IgD-negative memory B cell (primary cell): ENCODE results near the gene NBAS. TPM values are rescaled to one million over a fixed set of nuclear protein-coding genes. Genes with fewer than 3 reads are reported as not detected.

Experiments
- H3K27ac Mint-ChIP-seq, 3 donors: one replicate each; pipeline ENCODE4 v1.8.0; 2020 to 2022; ENCODE audit warnings: mild to moderate bottlenecking in 3 of 3, mixed read lengths in 3 of 3, moderate library complexity in 1 of 3
- H3K27me3 Mint-ChIP-seq: one replicate; pipeline ENCODE4 v1.8.0; 2021; ENCODE audit warnings: mixed read lengths
- H3K36me3 Mint-ChIP-seq: one replicate; pipeline ENCODE4 v1.8.0; 2020; ENCODE audit warnings: mild to moderate bottlenecking, mixed read lengths
- H3K4me1 Mint-ChIP-seq, 3 donors: one replicate each; pipeline ENCODE4 v1.8.0; 2020 to 2022; ENCODE audit warnings: mixed read lengths in 3 of 3, mild to moderate bottlenecking in 1 of 3
- H3K4me3 Mint-ChIP-seq, 4 donors: one replicate each; pipeline ENCODE4 v1.8.0; 2020 to 2022; ENCODE audit warnings: mild to moderate bottlenecking in 4 of 4, mixed read lengths in 4 of 4, moderate library complexity in 3 of 4
- H3K9me3 Mint-ChIP-seq, 3 donors: one replicate each; pipeline ENCODE4 v1.8.0; 2020 to 2021; ENCODE audit warnings: mixed read lengths in 3 of 3, mild to moderate bottlenecking in 1 of 3
- polyA plus RNA-seq: library from polyadenylated mRNA; unstranded; fragments of 300-500 nt; fragmentation: Illumina TruSeq; gene quantifications from one replicate; pipeline ENCODE4 v1.2.3, GENCODE V29; 2021

Gene NBAS
- polyA plus RNA-seq, 1 donor from 2014 or later = 12.6 TPM

- peaks cover 22 to 25% (median 22%) of the 10 kb centered on the region in 3 donors for H3K4me1 Mint-ChIP-seq
- no peak overlapping the region for H3K4me3 Mint-ChIP-seq
- no peak overlapping the region for H3K27ac Mint-ChIP-seq
- H3K9me3 Mint-ChIP-seq = peaks cover 2 to 8% (median 8%) of the 10 kb centered on the region in 3 donors
- H3K36me3 Mint-ChIP-seq = peaks cover 42% of the 10 kb centered on the region
- H3K27me3 Mint-ChIP-seq = no peaks in the 10 kb centered on the region
Measured at GRCh38 chr2:15315411-15315810, 245.7 kb downstream of the NBAS start.

GRCh38 chr2:15313657-15314056 lies 247.5 kb downstream of the NBAS start:
- no peak overlapping the region for H3K27ac Mint-ChIP-seq
- peaks cover 0 to 4% (median 1%) of the 10 kb centered on the region in 3 donors for H3K9me3 Mint-ChIP-seq
- H3K4me3 Mint-ChIP-seq = no peak overlapping the region
- peaks cover 22 to 25% (median 24%) of the 10 kb centered on the region in 3 donors for H3K4me1 Mint-ChIP-seq
- H3K36me3 Mint-ChIP-seq = peaks cover 31% of the 10 kb centered on the region
- H3K27me3 Mint-ChIP-seq = no peaks in the 10 kb centered on the region

- Mint-ChIP-seq H3K4me1 (peaks cover 22 to 24% (median 22%) of the 10 kb centered on the region in 3 donors), H3K36me3 (peaks cover 24% of the 10 kb centered on the region), H3K27me3 (no peaks in the 10 kb centered on the region), H3K27ac (peak overlapping the region in 1 of 3 donors; percentile 74), H3K4me3 (no peak overlapping the region), H3K9me3 (no peaks in the 10 kb centered on the region)
Measured at GRCh38 chr2:15311926-15312325, 249.2 kb downstream of the NBAS start.

- H3K27ac Mint-ChIP-seq = peak overlapping the region in 1 of 3 donors; percentile 74
- no peak overlapping the region for H3K4me3 Mint-ChIP-seq
- H3K36me3 Mint-ChIP-seq = peaks cover 25% of the 10 kb centered on the region
- no peaks in the 10 kb centered on the region for H3K9me3 Mint-ChIP-seq
- peaks cover 17 to 22% (median 20%) of the 10 kb centered on the region in 3 donors for H3K4me1 Mint-ChIP-seq
- no peaks in the 10 kb centered on the region for H3K27me3 Mint-ChIP-seq
Measured at GRCh38 chr2:15311201-15311907, 249.8 kb downstream of the NBAS start.

GRCh38 chr2:15307526-15307925 lies 253.6 kb downstream of the NBAS start:
- Mint-ChIP-seq H3K27me3 (no peaks in the 10 kb centered on the region), H3K27ac (no peak overlapping the region), H3K9me3 (no peaks in the 10 kb centered on the region), H3K36me3 (peaks cover 29% of the 10 kb centered on the region), H3K4me3 (no peak overlapping the region), H3K4me1 (peaks cover 9 to 12% (median 11%) of the 10 kb centered on the region in 3 donors)

- Mint-ChIP-seq H3K27ac (no peak overlapping the region), H3K36me3 (peaks cover 30% of the 10 kb centered on the region), H3K4me1 (peaks cover 4 to 9% (median 9%) of the 10 kb centered on the region in 3 donors), H3K27me3 (no peaks in the 10 kb centered on the region), H3K4me3 (no peak overlapping the region), H3K9me3 (no peaks in the 10 kb centered on the region)
Measured at GRCh38 chr2:15306706-15307105, 254.4 kb downstream of the NBAS start.

GRCh38 chr2:15303874-15304273 lies 257.3 kb downstream of the NBAS start:
- Mint-ChIP-seq H3K4me1 (peaks cover 0 to 2% (median 0%) of the 10 kb centered on the region in 3 donors), H3K27ac (no peak overlapping the region), H3K27me3 (no peaks in the 10 kb centered on the region), H3K36me3 (peaks cover 35% of the 10 kb centered on the region), H3K4me3 (no peak overlapping the region), H3K9me3 (no peaks in the 10 kb centered on the region)

GRCh38 chr2:15302154-15302553 lies 259.0 kb downstream of the NBAS start:
- Mint-ChIP-seq H3K4me1 (peaks cover 0 to 2% (median 0%) of the 10 kb centered on the region in 3 donors), H3K27ac (no peak overlapping the region), H3K27me3 (no peaks in the 10 kb centered on the region), H3K36me3 (peaks cover 43% of the 10 kb centered on the region), H3K4me3 (no peak overlapping the region), H3K9me3 (no peaks in the 10 kb centered on the region)

GRCh38 chr2:15300624-15301573 lies 260.2 kb downstream of the NBAS start:
- H3K27me3 Mint-ChIP-seq = no peaks in the 10 kb centered on the region
- no peak overlapping the region for H3K4me3 Mint-ChIP-seq
- peaks cover 41% of the 10 kb centered on the region for H3K36me3 Mint-ChIP-seq
- H3K9me3 Mint-ChIP-seq = no peaks in the 10 kb centered on the region
- H3K4me1 Mint-ChIP-seq = peaks cover 0 to 2% (median 0%) of the 10 kb centered on the region in 3 donors
- H3K27ac Mint-ChIP-seq = peak overlapping the region in 1 of 3 donors; percentile 24

- Mint-ChIP-seq H3K27ac (peak overlapping the region in 1 of 3 donors; percentile 24), H3K36me3 (peaks cover 38% of the 10 kb centered on the region), H3K27me3 (no peaks in the 10 kb centered on the region), H3K9me3 (no peaks in the 10 kb centered on the region), H3K4me1 (peaks cover 0 to 2% (median 0%) of the 10 kb centered on the region in 3 donors), H3K4me3 (no peak overlapping the region)
Measured at GRCh38 chr2:15299904-15300520, 261.1 kb downstream of the NBAS start.

GRCh38 chr2:15298770-15299169 lies 262.4 kb downstream of the NBAS start:
- H3K36me3 Mint-ChIP-seq = peaks cover 28% of the 10 kb centered on the region
- no peaks in the 10 kb centered on the region for H3K9me3 Mint-ChIP-seq
- H3K27ac Mint-ChIP-seq = no peak overlapping the region
- H3K27me3 Mint-ChIP-seq = no peaks in the 10 kb centered on the region
- H3K4me1 Mint-ChIP-seq = peaks cover 0 to 2% (median 0%) of the 10 kb centered on the region in 3 donors
- no peak overlapping the region for H3K4me3 Mint-ChIP-seq

GRCh38 chr2:15293262-15293937 lies 267.7 kb downstream of the NBAS start:
- Mint-ChIP-seq H3K27me3 (no peaks in the 10 kb centered on the region), H3K4me1 (no peaks in the 10 kb centered on the region), H3K4me3 (no peak overlapping the region), H3K36me3 (peaks cover 24% of the 10 kb centered on the region), H3K9me3 (no peaks in the 10 kb centered on the region), H3K27ac (peak overlapping the region in 1 of 3 donors; percentile 59)

- no peaks in the 10 kb centered on the region for H3K4me1 Mint-ChIP-seq
- peaks cover 29% of the 10 kb centered on the region for H3K36me3 Mint-ChIP-seq
- H3K27ac Mint-ChIP-seq = no peak overlapping the region
- H3K27me3 Mint-ChIP-seq = no peaks in the 10 kb centered on the region
- H3K9me3 Mint-ChIP-seq = no peaks in the 10 kb centered on the region
- no peak overlapping the region for H3K4me3 Mint-ChIP-seq
Measured at GRCh38 chr2:15287447-15288184, 273.5 kb downstream of the NBAS start.

- no peak overlapping the region for H3K27ac Mint-ChIP-seq
- H3K9me3 Mint-ChIP-seq = no peaks in the 10 kb centered on the region
- H3K4me3 Mint-ChIP-seq = no peak overlapping the region
- H3K36me3 Mint-ChIP-seq = peaks cover 19% of the 10 kb centered on the region
- H3K27me3 Mint-ChIP-seq = no peaks in the 10 kb centered on the region
- peaks cover 0 to 3% (median 0%) of the 10 kb centered on the region in 3 donors for H3K4me1 Mint-ChIP-seq
Measured at GRCh38 chr2:15284614-15285013, 276.5 kb downstream of the NBAS start.
